Mucosa of descending colon (tissue), 3 donors: ENCODE measurements around the gene ZDHHC3. TPM values are rescaled to one million over a fixed set of nuclear protein-coding genes. Genes with fewer than 3 reads are reported as not detected.

Source experiments
- ATAC-seq: fragments of 200-7000 bp; cut with Tn5 transposase; one replicate; pipeline ENCODE4 v1.9.1; 2020; ENCODE audit warnings: mild to moderate bottlenecking, moderate library complexity
- DNase-seq, 3 donors: peaks; one replicate each; pipeline ENCODE4 v3.0.0-alpha.2; 2020
- H3K36me3 ChIP-seq: fragments of 200-600 bp; one replicate; pipeline ENCODE4 v1.8.0; 2021; ENCODE audit warnings: low read depth, mild to moderate bottlenecking
- H3K4me1 ChIP-seq: fragments of 200-600 bp; one replicate; pipeline ENCODE4 v1.8.0; 2021; ENCODE audit warnings: low read depth, mild to moderate bottlenecking
- H3K4me3 ChIP-seq: fragments of 200-600 bp; one replicate; pipeline ENCODE4 v1.8.0; 2021; ENCODE audit warnings: mild to moderate bottlenecking
- H3K9me3 ChIP-seq: fragments of 200-600 bp; one replicate; pipeline ENCODE4 v1.8.0; 2021; ENCODE audit warnings: mild to moderate bottlenecking
- CTCF ChIP-seq: fragments of 200-600 bp; IDR thresholded peaks from one replicate; pipeline ENCODE4 v1.8.0; 2022; ENCODE audit warnings: antibody characterized with exemption, mild to moderate bottlenecking
- intact Hi-C, 2 donors: fragments of 100-400 bp; cut with DNase I in 1 of 2; cut with micrococcal nuclease in 1 of 2; formaldehyde crosslinking; loops; one replicate each; pipeline versions ENCODE4 v1.11.0 to v1.11.1; 2022; cut with DNase I, micrococcal nuclease
- total RNA-seq, 3 donors: library from RNA; stranded (reverse); fragmentation: NEBNext Ultra II Directional in 2 of 3; extraction: Animal tissue kit (Norgen Biotek cat#: 25700) in 2 of 3; gene quantifications; one replicate each; pipeline versions ENCODE4 v1.2.1 to v1.2.4, GENCODE V29; 2021 to 2023
- donor health status: DM: no; HTN: no; CAD: no; lungs with moderate emphysema.
- donor health status: DM: no; HTN: no; CAD: no.
- donor health status: DM: no; HTN: yes; CAD: no.

The ZDHHC3 gene
- total RNA-seq, 3 donors from 2014 or later = 94.7 to 204 (median 143) TPM

DNA sequence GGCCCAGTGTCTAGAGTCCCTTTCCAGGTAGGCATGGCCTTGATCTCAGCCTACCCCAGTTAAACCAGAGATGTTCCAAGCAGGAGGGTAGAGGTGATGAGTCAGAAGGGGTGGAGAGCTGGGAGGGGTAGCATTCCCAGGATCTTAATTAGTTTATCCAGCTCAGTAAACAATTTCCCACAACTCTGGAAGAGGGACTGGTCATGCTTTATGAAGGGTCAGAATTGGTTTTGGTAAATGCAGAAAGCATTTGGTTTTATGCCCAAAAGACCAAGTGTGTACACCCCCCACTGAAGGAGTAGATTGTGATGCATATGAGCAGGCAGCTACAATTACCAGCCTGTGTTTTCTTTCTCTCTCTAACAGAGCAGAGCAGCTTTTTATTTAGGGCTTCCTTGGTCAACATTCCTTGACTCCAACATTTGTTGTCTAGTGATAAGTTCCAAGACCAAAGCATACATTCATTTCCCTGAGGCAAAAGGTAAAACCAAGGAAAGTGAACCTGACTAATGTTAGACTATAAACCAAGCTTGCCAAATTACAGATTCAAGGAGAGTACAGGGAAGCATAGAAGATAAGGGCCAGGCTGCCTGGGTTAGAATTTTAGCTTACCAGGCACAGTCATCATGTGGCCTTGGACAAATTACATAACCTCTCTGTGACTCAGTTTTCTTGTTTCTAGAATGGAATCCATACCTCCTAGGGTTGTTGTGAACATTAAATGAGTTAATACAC, 17.7 kb upstream of the ZDHHC3 start:
- Histone ChIP-seq H3K4me3 (no peak overlapping the region), H3K9me3 (no peaks in the 10 kb centered on the region), H3K36me3 (no peaks in the 10 kb centered on the region), H3K4me1 (peaks cover 15% of the 10 kb centered on the region)
- ATAC-seq (peak; percentile 79), DNase-seq (no peak)
- TF ChIP-seq CTCF = no peak
- intact Hi-C loops = no loop called here

DNA sequence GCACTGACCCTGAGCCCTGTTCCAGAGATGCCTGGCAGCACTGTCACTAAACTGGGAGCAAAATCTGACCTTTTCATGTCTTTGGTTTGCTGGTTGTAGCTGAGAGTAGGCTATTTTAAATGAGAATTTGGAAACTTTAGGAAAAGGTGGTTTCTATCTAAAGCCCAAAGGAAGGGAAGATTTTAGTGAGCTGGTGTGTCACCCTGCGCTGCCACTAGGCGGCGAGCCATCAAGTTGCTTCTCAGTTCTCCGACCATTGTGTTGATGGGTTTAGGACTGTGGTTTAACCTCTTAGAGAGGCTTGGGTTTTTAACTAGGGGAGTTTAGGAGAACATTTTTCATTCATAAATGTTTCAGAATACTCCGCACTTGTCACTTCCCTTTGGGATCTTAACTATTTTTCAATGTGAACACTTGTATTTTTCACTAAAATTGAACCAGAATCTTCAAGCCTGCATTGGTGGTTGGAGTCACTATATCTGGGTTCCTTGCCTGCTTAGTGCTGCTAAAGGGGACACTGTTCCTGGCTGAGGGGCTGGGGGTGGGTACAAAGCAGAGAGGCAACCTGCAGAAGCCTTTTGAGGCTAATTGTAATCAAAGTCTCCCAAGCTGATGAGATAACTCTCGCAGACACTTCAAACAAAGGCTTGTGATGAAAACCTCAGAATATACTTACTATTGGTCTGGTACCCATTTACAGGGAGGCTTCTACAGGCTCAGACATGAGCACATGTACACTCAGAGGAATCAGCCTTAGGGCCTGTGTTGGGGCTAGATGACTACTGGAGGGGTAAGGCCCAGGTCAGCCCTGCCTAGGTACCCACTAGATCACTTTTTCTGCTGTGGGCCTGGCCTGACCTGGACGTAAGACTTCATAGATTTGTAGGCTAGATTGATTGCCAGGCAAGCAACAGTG, 16.8 kb upstream of the ZDHHC3 start:
- Histone ChIP-seq H3K36me3 (no peaks in the 10 kb centered on the region), H3K9me3 (no peaks in the 10 kb centered on the region), H3K4me3 (no peak overlapping the region), H3K4me1 (peaks cover 15% of the 10 kb centered on the region)
- DNase-seq (no peak), ATAC-seq (peak; percentile 39)
- peak; percentile 48 for TF ChIP-seq CTCF
- intact Hi-C loops = no loop called here

- intact Hi-C loops = no loop called here
- H3K4me1 ChIP-seq = peaks cover 15% of the 10 kb centered on the region
- no peak for ATAC-seq
- DNase-seq = no peak
- H3K36me3 ChIP-seq = no peaks in the 10 kb centered on the region
- H3K4me3 ChIP-seq = no peak overlapping the region
- no peak for TF ChIP-seq CTCF
- H3K9me3 ChIP-seq = no peaks in the 10 kb centered on the region
Measured at GRCh38 chr3:44991326-44991725, 15.4 kb upstream of the ZDHHC3 start.

DNA sequence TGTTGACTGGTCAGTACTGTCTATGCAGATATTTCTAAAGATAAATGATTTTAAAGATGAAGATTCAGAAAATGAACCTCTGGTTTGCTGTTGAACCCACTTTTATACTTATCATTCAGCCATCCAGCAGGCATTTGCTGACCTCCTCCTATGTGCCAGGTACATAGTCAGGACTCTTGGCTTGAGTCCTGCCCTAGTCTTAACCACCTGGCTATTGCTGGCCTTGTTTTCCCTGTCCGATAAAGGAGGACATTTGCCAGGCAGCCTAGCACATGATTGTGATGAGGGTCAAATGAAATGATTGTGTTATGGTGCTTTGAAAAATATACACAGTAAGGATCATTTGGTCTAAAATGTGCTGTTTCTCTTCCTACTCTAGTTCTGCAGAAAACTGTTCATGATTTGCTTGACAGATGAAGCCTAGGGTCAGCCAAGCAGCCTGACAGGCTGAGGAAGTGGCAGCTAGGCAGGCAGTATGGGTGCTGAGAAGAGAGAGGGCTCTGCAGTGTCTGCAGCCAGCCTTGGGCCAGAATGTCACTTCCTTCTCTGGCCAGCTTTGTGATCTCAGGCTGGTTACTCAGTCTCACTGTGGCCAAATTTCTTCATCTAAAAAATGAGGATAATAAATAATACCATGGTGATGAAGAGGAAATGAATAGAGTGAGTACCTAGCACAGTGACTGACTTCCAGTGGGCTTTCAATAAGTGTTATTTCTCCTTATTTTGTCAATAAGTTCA, 13.8 kb upstream of the ZDHHC3 start:
- H3K4me1 ChIP-seq = peaks cover 9% of the 10 kb centered on the region
- DNase-seq (no peak), ATAC-seq (no peak)
- no peaks in the 10 kb centered on the region for H3K9me3 ChIP-seq
- H3K4me3 ChIP-seq = no peak overlapping the region
- no peak for TF ChIP-seq CTCF
- H3K36me3 ChIP-seq = no peaks in the 10 kb centered on the region
- intact Hi-C loops = no loop called here

- Histone ChIP-seq H3K4me3 (no peak overlapping the region), H3K9me3 (no peaks in the 10 kb centered on the region), H3K4me1 (peaks cover 9% of the 10 kb centered on the region), H3K36me3 (no peaks in the 10 kb centered on the region)
- no peak for DNase-seq
- ATAC-seq = no peak
- intact Hi-C loops = no loop called here
- TF ChIP-seq CTCF = no peak
Measured at GRCh38 chr3:44989141-44989540, 13.2 kb upstream of the ZDHHC3 start.
